ENCODE results near the gene PSMG4.

Gene PSMG4

GRCh38 chr6:3258720-3259490, at the start of gene PSMG4:
PSMG4 (plus strand) TSS chr6:3258947; CDS start chr6:3259023, 76 bp downstream.
- DNase-seq, result peak; percentile 86

DNA sequence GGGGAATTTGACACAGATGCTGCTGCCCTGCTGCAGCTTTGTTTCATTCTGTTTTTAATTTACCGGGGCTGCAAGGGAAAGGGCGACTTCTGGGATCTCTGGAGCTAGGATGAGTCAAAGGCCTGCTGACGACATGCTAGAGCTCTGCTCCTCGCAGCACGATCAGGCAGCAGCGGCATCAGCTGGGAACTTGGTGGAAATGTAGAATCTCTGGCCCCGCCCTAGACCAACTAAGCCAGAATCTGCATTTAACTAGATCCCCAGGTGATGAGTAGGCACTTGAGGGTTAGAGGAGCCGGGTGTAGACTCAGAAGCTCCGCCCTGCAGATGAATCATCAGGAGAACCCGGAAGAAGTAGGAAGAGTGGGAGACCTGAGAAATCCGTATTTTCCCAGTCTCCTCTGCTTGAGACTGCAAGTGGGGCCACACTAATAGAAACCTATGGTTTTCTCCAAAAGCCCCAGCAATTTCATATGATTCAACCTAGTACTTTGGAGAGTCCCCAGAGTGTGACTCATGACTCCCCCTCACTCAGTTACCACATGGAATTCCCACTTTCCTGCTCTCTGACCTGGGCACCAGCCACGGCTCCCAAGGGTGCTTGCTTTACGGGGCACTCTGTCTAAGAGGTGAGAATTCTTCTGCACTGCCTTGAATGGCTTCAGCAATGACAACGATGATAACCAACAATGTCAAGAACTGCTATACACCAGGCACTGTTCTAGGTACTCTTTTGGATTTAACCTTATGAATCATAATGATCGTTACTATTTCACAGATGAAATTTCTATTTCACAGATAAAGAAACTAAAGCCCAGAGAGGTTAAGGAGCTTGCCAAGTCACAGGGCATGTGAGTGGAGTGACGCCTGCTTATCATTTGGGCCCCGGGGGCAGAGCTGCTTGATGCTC, 49.4 kb upstream of the PSMG4 start:
- peak; percentile 92 for DNase-seq

DNA sequence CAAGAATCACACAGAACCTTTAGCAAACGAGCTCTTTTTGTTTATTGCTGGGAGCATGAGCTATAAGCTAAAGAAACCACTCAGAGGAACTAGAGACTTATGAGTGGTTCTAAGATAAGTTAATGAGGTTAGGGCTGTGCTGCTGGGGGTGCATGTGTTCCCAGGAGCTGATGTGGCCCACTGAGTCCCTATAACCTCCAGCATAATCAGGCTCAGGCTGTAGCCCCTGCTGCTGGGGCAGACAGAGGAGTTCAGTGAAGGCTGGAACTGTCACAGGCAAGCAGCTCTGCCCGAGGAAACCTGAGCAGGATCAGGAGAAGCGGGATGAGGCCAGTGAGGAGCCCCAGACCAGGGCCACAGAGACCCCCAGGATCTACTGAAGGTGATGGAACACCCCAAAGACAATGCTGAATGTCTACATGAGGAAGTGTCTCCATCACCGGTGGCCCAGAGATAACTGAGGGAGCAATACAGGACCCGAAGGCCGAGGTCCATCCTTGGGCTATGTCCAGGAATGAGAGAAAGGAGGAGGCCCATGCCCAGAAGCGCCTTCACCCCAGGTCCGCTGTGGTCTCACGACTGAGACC, 48.6 kb upstream of the PSMG4 start:
- no peak for DNase-seq

- DNase-seq, result no peak
Observed at GRCh38 chr6:3211681-3212080, 47.1 kb upstream of the PSMG4 start.

DNA sequence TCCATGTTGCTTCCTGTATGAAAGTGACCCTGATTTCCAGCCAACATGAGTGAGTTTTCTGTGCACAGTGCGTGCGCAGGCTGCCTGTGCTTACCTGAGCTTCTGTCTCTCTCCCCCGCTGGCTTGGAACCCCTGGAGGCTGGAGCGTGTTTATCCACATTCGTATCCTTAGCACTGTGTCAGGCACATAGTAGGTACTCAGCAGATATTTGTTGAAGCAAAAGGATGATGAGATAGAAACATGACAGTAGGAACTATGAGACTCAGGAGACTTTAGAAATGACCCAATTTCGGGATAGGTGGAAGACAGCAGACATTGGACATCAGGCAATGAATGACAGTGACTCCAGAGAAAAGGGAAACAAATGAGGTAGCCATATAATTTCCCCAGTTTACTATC, 46.5 kb upstream of the PSMG4 start:
- DNase-seq, result no peak

DNA sequence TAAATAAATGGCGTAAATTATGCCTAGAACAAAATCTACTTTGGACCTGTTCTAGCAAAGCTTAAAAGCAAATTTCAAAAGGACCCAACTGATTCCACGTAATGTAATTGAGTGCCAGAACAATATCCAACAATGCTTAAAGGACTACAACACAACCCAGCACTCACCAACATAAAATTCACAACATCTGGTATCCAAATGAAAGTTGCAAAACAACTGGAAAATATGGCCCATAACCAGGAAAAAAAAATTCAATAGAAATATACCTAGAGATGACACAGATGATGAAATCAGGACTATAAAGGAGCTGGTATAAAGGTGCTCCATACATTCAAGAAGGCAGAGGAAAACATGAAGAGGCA, 45.4 kb upstream of the PSMG4 start:
- DNase-seq, result no peak

- no peak for DNase-seq
Observed at GRCh38 chr6:3214898-3215297, 43.8 kb upstream of the PSMG4 start.

DNA sequence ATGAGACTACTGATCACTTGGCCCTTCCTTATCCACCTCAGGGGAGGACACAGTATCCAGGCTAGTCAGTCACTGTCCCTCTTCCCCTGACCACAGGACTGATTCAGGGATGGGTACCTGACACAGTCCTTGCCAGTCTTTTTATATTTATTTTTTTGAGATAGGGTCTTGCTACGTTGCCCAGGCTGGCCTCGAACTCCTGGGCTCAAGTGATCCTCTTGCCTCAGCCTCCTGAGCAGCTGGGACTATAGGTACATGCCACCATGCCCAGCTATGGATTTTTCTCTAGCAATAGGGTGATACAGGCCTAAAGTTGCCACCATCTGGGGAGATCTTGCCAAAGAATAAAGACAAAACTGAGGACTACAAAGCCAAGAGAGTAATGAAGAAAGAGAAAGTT, 41.5 kb upstream of the PSMG4 start:
- DNase-seq, result no peak

DNA sequence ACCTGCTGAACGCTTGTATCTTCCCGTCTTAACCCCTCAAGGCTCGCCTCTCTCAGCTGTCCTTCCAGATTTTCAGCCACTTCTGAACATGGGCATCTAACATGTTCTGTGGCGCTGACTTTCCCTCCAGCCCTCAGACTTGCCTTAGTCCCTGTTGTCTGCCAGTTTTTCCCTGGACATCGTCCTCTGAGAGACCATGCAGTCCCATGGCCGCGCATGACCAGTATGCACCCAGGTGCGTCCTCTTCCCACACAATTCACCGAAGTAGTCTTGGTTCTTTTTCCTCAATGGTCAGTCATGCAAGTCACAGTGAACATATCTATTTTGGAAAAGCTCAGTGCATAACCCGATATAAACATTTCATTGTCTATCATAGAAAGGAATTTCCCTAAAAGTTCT, 40.5 kb upstream of the PSMG4 start:
- DNase-seq, result no peak

DNA sequence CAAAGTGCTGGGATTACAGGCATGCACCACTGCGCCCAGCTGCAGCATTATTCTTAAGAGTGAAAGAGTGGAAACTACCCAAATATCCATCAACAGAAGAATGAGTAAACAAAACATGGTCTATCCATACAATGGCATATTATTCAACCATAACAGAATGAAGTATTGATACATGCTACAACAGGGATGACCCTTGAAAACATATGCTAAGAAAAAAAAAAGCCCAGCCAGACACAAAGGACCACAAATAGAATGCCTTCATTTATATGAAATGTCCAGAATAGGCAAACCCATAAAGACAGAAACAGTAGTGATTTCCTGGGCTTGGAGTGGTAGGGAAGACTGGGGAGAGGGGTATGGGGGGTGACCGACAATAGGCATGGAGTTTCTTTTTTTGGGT, 38.4 kb upstream of the PSMG4 start:
- DNase-seq, result no peak

DNA sequence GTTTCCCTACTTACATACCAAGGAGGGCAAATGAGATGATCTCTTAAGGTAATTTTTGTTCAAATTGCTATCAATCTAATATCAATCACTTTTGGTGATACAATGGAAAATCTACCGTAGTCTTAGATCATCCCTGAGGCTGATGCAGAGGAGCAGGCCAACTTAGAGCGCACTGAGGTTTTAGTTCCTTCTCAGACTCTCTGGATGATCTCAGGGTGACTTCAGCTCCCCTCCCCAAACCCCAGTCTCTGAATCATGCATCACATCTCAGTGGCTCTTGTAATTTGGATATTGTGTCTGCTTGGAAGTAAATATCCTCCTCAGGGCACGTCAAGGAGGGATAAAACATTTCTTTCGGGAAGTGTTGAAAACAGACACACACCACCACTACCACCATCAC, 37.2 kb upstream of the PSMG4 start:
- no peak for DNase-seq

- no peak for DNase-seq
Observed at GRCh38 chr6:3222506-3223038, 36.2 kb upstream of the PSMG4 start.

DNA sequence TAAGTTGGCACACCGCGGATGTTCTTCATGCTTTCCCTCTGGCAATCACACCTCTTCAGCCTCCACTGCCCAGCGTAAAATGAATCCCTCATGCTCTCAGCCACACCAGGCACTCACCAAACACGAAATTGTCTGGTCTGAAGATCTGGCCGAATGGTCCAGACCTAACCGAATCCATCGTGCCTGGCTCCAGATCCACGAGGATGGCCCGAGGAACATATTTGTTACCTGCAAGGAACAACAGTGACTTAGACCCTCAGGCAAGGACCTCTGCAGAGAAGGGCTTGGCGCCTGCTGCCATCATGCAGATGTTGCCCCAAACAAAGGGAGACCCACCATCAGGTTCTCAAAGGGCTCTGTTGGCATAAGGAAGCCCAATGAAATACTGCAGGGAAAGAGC, 32.7 kb upstream of the PSMG4 start:
- DNase-seq, result no peak

- no peak for DNase-seq
Observed at GRCh38 chr6:3226481-3227362, 32.0 kb upstream of the PSMG4 start.

DNA sequence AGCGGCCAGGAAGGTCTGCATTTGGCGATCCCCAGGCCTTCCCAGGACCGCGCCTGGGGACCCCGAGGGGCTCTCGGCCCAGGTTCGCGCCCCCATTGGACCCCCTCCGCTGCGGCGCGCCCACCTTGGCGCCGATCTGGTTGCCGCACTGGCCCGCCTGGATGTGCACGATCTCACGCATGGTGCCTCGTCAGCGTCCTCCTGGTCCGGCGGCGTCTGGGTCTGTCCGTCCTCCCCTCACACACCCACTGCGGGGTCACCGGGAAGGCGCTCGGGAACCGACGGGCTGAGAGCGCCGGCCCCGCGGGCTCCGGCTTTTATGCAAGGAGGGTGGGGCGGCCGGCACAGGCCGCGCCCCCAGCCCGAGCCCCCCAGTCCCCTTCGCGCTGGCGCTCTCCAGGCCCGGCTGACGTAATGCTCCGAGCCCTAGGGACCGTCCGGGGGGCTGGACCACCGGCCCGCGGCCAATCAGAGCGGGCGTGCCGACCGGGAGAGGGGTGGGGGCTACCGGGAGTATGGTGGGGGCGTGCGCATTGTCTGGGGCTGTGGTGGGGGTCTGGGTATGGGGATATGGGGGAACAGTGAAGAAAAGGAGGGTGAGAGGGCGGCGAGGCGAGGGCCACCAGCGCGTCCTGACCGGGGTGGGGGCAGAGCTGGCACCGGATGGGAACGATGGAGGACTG, 31.2 kb upstream of the PSMG4 start, which contains the start of gene TUBB2B:
TSS of gene TUBB2B (minus strand) at position 291 of the 683 bp plus-strand sequence. CDS start at position 181, 110 bp downstream.
- no peak for DNase-seq

GRCh38 chr6:3228046-3228671, 30.6 kb upstream of the PSMG4 start:
- DNase-seq, result no peak

DNA sequence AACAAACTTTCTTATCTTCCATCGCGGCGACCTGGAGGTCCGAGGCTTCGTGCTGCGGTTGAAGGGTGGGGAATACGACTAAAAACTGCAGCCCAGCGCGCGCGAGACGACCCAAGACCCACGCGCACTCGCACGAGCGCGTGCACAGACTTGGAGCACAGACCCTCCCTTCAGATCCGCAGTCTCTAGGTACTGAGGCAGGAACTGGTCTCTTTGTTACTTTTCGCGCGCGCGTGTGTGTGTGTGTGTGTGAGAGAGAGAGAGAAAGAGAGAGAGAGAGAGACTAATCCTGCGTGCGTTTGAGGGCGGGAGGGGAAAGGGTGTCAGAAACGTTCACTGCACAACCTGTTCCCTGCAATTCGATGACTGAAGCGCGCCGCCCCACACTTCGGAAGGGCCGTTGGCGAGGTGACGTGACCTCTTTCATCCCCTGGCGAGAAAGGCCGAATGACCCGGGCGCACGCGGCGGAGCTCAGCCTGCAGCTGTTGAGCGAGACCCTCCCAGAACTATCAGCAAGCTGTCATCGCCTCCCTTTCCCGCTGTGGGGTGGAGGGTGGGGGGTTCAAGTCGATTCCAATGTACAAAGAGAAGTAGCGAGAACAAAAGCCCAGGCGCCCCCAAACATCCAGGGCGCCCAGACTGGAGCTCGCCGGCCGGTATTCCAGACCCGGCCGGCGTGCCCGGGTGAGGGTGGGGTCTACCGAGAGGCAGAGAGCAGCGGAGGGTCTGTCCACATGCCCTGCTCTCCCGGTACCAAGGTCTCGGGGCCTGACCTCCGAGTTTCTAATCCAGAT, 29.8 kb upstream of the PSMG4 start:
- no peak for DNase-seq

DNA sequence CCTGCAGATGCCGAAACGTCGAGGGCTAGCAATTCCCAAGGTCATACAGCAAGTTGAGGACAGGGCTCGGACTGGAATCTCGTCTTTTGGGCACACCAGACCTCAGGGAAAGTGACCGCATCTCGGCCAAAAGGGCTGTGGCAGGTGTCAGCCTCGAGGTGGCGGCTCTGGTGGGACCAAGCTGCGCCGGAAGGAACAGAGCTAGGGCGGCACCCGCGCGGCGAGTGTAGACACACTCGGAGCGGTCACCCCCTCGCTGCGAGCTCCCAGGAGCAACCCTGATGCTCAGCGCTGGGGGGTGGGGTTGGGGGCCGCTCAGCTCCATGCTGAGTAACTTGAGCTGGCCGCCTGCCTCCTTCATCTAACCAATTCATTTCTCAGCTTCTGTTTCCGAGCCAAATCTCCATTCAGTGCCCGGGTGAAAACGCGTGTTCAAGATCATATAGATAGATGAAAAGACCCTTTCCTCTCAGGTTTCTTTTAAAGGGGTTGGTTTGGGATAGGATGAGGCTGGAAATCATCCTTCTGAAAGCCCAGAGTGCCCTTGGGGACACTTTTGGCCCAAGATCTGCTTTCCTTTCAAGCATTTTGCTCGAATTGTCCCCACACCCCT, 29.1 kb upstream of the PSMG4 start:
- no peak for DNase-seq

- DNase-seq, result no peak
Observed at GRCh38 chr6:3230256-3230882, 28.4 kb upstream of the PSMG4 start.

GRCh38 chr6:3230900-3231246, 27.9 kb upstream of the PSMG4 start:
- DNase-seq, result no peak

All from HCEC 1CT (cell line).